Mesenchymal stem cell (in vitro differentiated cells and primary cell): ENCODE data around the gene MRLN. TPM values are rescaled to one million over a fixed set of nuclear protein-coding genes. Genes with fewer than 3 reads are reported as not detected.

Source experiments
- DNase-seq: peaks from one replicate; pipeline ENCODE4 v3.0.0-alpha.2; 2013
- H2AFZ ChIP-seq: one replicate; pipeline ENCODE4 v1.6.1; 2013; ENCODE audit warnings: low read depth, mild to moderate bottlenecking, control low read depth, inconsistent platforms, low read length, moderate library complexity
- H2AK5ac ChIP-seq: 2 replicates; pipeline ENCODE4 v1.6.1; 2013; ENCODE audit warnings: low read length, moderate library complexity, mild to moderate bottlenecking, inconsistent platforms; ENCODE audit not compliant: severe bottlenecking
- H2BK120ac ChIP-seq: one replicate; pipeline ENCODE4 v1.6.1; 2013; ENCODE audit warnings: low read depth, mild to moderate bottlenecking, inconsistent platforms, low read length, moderate library complexity
- H2BK12ac ChIP-seq, 2 experiments: one replicate each; pipeline ENCODE4 v1.6.1; 2013; ENCODE audit warnings: inconsistent platforms in 2 of 2, low read length in 2 of 2, mild to moderate bottlenecking in 2 of 2, moderate library complexity in 2 of 2, control low read depth in 1 of 2
- H2BK15ac ChIP-seq: one replicate; pipeline ENCODE4 v1.6.1; 2013; ENCODE audit warnings: mild to moderate bottlenecking, low read depth, inconsistent platforms; ENCODE audit not compliant: poor library complexity, severe bottlenecking
- H2BK5ac ChIP-seq: 2 replicates; pipeline ENCODE4 v1.6.1; 2013; ENCODE audit warnings: low read depth, mild to moderate bottlenecking, low read length, control low read depth, inconsistent platforms; ENCODE audit not compliant: poor library complexity, severe bottlenecking
- H3K14ac ChIP-seq, 2 experiments: one replicate each; pipeline ENCODE4 v1.6.1; 2013; ENCODE audit warnings: inconsistent platforms in 2 of 2, low read length in 2 of 2, control low read depth in 1 of 2, mild to moderate bottlenecking in 1 of 2, moderate library complexity in 1 of 2
- H3K18ac ChIP-seq, 2 experiments: one replicate each; pipeline ENCODE4 v1.6.1; 2013; ENCODE audit warnings: inconsistent platforms in 2 of 2, low read length in 2 of 2, control low read depth in 1 of 2, low read depth in 1 of 2, mild to moderate bottlenecking in 1 of 2
- H3K23ac ChIP-seq, 2 experiments: one replicate each; pipeline ENCODE4 v1.6.1; 2013; ENCODE audit warnings: inconsistent platforms in 2 of 2, low read length in 2 of 2, mild to moderate bottlenecking in 2 of 2, moderate library complexity in 2 of 2, control low read depth in 1 of 2
- H3K27ac ChIP-seq: 2 replicates; pipeline ENCODE4 v1.5.1; 2013; ENCODE audit warnings: mild to moderate bottlenecking, moderate library complexity, low read length, control low read depth, inconsistent platforms; ENCODE audit not compliant: poor library complexity, severe bottlenecking
- H3K27me3 ChIP-seq, 2 experiments: 2 replicates each; pipeline versions ENCODE4 v1.6.1 to v1.7.0; 2013; ENCODE audit warnings: low read length in 2 of 2, mild to moderate bottlenecking in 2 of 2, moderate library complexity in 2 of 2, control low read depth in 1 of 2, inconsistent platforms in 1 of 2; ENCODE audit not compliant: control insufficient read depth in 1 of 2, insufficient read depth in 1 of 2
- H3K36me3 ChIP-seq, 2 experiments: 2 replicates each; pipeline versions ENCODE4 v1.6.1 to v1.7.0; 2013; ENCODE audit warnings: low read length in 2 of 2, control low read depth in 1 of 2, inconsistent platforms in 1 of 2, low read depth in 1 of 2, mild to moderate bottlenecking in 1 of 2; ENCODE audit not compliant: insufficient read depth in 2 of 2, control insufficient read depth in 1 of 2
- H3K4ac ChIP-seq, 2 experiments: one replicate each; pipeline ENCODE4 v1.6.1; 2013; ENCODE audit warnings: inconsistent platforms in 2 of 2, low read length in 2 of 2, mild to moderate bottlenecking in 2 of 2, moderate library complexity in 2 of 2, control low read depth in 1 of 2, low read depth in 1 of 2
- H3K4me1 ChIP-seq: 2 replicates; pipeline ENCODE4 v1.6.1; 2013; ENCODE audit warnings: low read depth, low read length, control low read depth; ENCODE audit not compliant: control insufficient read depth, insufficient read depth
- H3K4me2 ChIP-seq: 2 replicates; pipeline ENCODE4 v1.6.1; 2013; ENCODE audit warnings: low read length, mild to moderate bottlenecking, inconsistent platforms; ENCODE audit not compliant: poor library complexity, severe bottlenecking
- H3K4me3 ChIP-seq, 2 experiments: 2 replicates each; pipeline versions ENCODE4 v1.5.1 to v1.7.0; 2013; ENCODE audit warnings: low read length in 2 of 2, mild to moderate bottlenecking in 2 of 2, control low read depth in 1 of 2, low read depth in 1 of 2; ENCODE audit not compliant: insufficient read depth in 1 of 2
- H3K79me1 ChIP-seq: replicated peaks from 2 replicates; pipeline ENCODE4 v1.6.1; 2013; ENCODE audit warnings: mild to moderate bottlenecking, control low read depth, low read length, inconsistent platforms; ENCODE audit not compliant: poor library complexity, severe bottlenecking
- H3K9ac ChIP-seq: 2 replicates; pipeline ENCODE4 v1.7.0; 2013; ENCODE audit warnings: mild to moderate bottlenecking, low read length, moderate library complexity
- H3K9me3 ChIP-seq: 2 replicates; pipeline ENCODE4 v1.7.0; 2013; ENCODE audit warnings: mild to moderate bottlenecking, low read length; ENCODE audit not compliant: control insufficient read depth
- H4K8ac ChIP-seq: one replicate; pipeline ENCODE4 v1.6.1; 2013; ENCODE audit warnings: inconsistent platforms, mild to moderate bottlenecking, low read length, moderate library complexity
- H4K91ac ChIP-seq: one replicate; pipeline ENCODE4 v1.6.1; 2013; ENCODE audit warnings: mild to moderate bottlenecking, low read length, inconsistent platforms
- WGBS: methylation state at CpG from one replicate; pipeline ENCODE4 v1.1.7; 2013; ENCODE audit warnings: mixed read lengths; 5-methylcytosine and 5-hydroxymethylcytosine counted together
- polyA plus RNA-seq, 2 experiments: library from polyadenylated mRNA; stranded (reverse); fragments of 200-250 nt; gene quantifications; one replicate each; pipeline ENCODE4 v1.2.3, GENCODE V29; 2013

The MRLN gene
- polyA plus RNA-seq (2013, experiment 1 of 2): not detected
- not detected for polyA plus RNA-seq (2013, experiment 2 of 2)

DNA sequence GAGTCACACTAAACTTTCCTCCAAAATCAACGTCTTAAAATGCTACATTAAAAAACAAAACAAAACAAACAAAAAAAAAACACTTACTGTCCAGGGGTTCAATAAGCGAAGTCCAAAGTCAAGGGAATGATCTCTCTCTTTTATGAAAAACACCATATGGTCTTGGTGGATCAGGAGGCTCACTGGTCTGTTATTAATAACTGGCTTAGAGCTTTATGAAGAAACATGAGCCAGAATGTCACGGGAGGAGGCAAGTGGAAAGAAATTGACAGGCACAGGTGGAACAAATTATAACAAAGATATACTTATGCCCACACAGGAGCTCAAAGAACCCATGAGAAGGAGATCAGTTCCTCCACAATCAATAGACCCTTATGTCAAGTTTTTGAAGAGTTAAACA, at the start of gene MRLN:
MRLN (minus strand) TSS at position 189 of the 400 bp plus-strand sequence.
- H3K9ac ChIP-seq: no peak within 1 kb of the TSS
- no peak within 1 kb of the TSS for H3K14ac ChIP-seq
- H2BK15ac ChIP-seq: no peak within 1 kb of the TSS
- no peaks in the 10 kb centered on the region for H3K79me1 ChIP-seq
- no peak within 1 kb of the TSS for H4K91ac ChIP-seq
- no peak within 1 kb of the TSS for H3K4me2 ChIP-seq
- no peak within 1 kb of the TSS for H3K18ac ChIP-seq
- no peak within 1 kb of the TSS for H2BK12ac ChIP-seq
- no peak within 1 kb of the TSS for H2AFZ ChIP-seq
- H3K9me3 ChIP-seq: no peaks in the 10 kb centered on the region
- H3K27ac ChIP-seq: no peak within 1 kb of the TSS
- no peak within 1 kb of the TSS for H3K4me3 ChIP-seq
- no peaks in the 10 kb centered on the region for H3K4me1 ChIP-seq
- no peak within 1 kb of the TSS for H3K23ac ChIP-seq
- no peak within 1 kb of the TSS for H3K4ac ChIP-seq
- no peak for DNase-seq
- peaks cover 0 to 12% of the 10 kb centered on the region in 2 experiments for H3K27me3 ChIP-seq
- no peak within 1 kb of the TSS for H2AK5ac ChIP-seq
- no peak within 1 kb of the TSS for H4K8ac ChIP-seq
- no peaks in the 10 kb centered on the region for H3K36me3 ChIP-seq
- 72% methylated on average over 2 of the region's 3 CpGs for WGBS
- no peak within 1 kb of the TSS for H2BK120ac ChIP-seq
- H2BK5ac ChIP-seq: no peak within 1 kb of the TSS

GRCh38 chr10:59801171-59801570, 47.9 kb upstream of the MRLN start:
- Histone ChIP-seq H3K4me1 (no peaks in the 10 kb centered on the region), H3K23ac (no peak overlapping the region), H3K36me3 (peaks cover 14 to 67% of the 10 kb centered on the region in 2 experiments), H3K79me1 (peaks cover 3% of the 10 kb centered on the region), H3K27ac (no peak overlapping the region), H2BK120ac (no peak overlapping the region), H3K4ac (no peak overlapping the region), H2BK12ac (no peak overlapping the region), H3K4me3 (no peak overlapping the region), H4K91ac (no peak overlapping the region), H2BK15ac (no peak overlapping the region), H2AFZ (no peak overlapping the region), H3K9ac (no peak overlapping the region), H3K14ac (no peak overlapping the region), H2AK5ac (no peak overlapping the region), H3K4me2 (no peak overlapping the region), H3K18ac (no peak overlapping the region), H3K27me3 (no peaks in the 10 kb centered on the region), H4K8ac (no peak overlapping the region), H3K9me3 (no peaks in the 10 kb centered on the region), H2BK5ac (no peak overlapping the region)
- no peak for DNase-seq
- 95% methylated on average over 2 of the region's 2 CpGs for WGBS

GRCh38 chr10:59799421-59799820, 46.2 kb upstream of the MRLN start:
- H3K9ac ChIP-seq: no peak overlapping the region
- H3K4me3 ChIP-seq: no peak overlapping the region
- no peak overlapping the region for H2AK5ac ChIP-seq
- no peak overlapping the region for H3K14ac ChIP-seq
- H4K8ac ChIP-seq: no peak overlapping the region
- DNase-seq: no peak
- no peak overlapping the region for H3K4me2 ChIP-seq
- H3K79me1 ChIP-seq: peaks cover 3% of the 10 kb centered on the region
- H3K27ac ChIP-seq: no peak overlapping the region
- WGBS: 100% methylated on average over 1 of the region's 1 CpG
- H2BK120ac ChIP-seq: no peak overlapping the region
- H2BK5ac ChIP-seq: no peak overlapping the region
- no peaks in the 10 kb centered on the region for H3K4me1 ChIP-seq
- H3K4ac ChIP-seq: no peak overlapping the region
- no peak overlapping the region for H3K18ac ChIP-seq
- no peaks in the 10 kb centered on the region for H3K27me3 ChIP-seq
- H2BK12ac ChIP-seq: no peak overlapping the region
- H2BK15ac ChIP-seq: no peak overlapping the region
- no peak overlapping the region for H2AFZ ChIP-seq
- H3K23ac ChIP-seq: no peak overlapping the region
- peaks cover 8 to 56% of the 10 kb centered on the region in 2 experiments for H3K36me3 ChIP-seq
- no peak overlapping the region for H4K91ac ChIP-seq
- H3K9me3 ChIP-seq: no peaks in the 10 kb centered on the region

DNA sequence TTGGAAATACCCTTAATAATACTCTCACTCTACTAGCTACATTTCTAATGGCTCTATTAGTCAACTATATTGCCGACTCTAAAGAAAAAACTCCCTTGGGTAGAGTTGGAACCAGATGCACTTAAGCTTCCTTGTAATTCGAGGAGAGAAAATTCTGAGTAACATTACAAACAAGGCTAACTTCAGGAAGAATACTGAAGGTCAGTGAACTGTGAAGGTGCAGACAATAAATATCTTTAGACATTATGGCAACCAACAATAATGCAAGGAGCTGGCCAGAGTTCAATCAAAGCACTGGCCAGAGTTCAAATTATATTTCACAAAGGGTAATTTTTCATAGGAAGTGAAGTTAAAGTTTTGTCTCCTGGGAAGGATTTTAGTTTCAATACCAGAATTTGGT, 40.7 kb upstream of the MRLN start:
- H3K9ac ChIP-seq: no peak overlapping the region
- H3K27ac ChIP-seq: no peak overlapping the region
- peaks cover 11 to 68% of the 10 kb centered on the region in 2 experiments for H3K36me3 ChIP-seq
- H3K4ac ChIP-seq: no peak overlapping the region
- no peak overlapping the region for H3K23ac ChIP-seq
- H2AK5ac ChIP-seq: no peak overlapping the region
- no peak overlapping the region for H2BK15ac ChIP-seq
- no peak overlapping the region for H2BK12ac ChIP-seq
- H4K8ac ChIP-seq: no peak overlapping the region
- H3K4me3 ChIP-seq: no peak overlapping the region
- no peak overlapping the region for H2AFZ ChIP-seq
- H4K91ac ChIP-seq: no peak overlapping the region
- no peak overlapping the region for H2BK120ac ChIP-seq
- no peak overlapping the region for H3K4me2 ChIP-seq
- no peaks in the 10 kb centered on the region for H3K9me3 ChIP-seq
- peaks cover 3% of the 10 kb centered on the region for H3K79me1 ChIP-seq
- peaks cover 7% of the 10 kb centered on the region for H3K4me1 ChIP-seq
- no peak overlapping the region for H3K18ac ChIP-seq
- H3K27me3 ChIP-seq: no peaks in the 10 kb centered on the region
- H2BK5ac ChIP-seq: no peak overlapping the region
- no peak overlapping the region for H3K14ac ChIP-seq
- WGBS: 85% methylated on average over 2 of the region's 2 CpGs
- DNase-seq: no peak
